ENCODE results near the gene TSPAN14. TPM values are rescaled to one million over a fixed set of nuclear protein-coding genes. Genes with fewer than 3 reads are reported as not detected.
A peak's percentile ranks its signal among the peaks of the same experiment; 100 is the strongest.
"Not testable (repeated sequence)": the region's sequence is repeated elsewhere in the genome, so short reads cannot be mapped to it uniquely, and the experiment has no call there.

TSPAN14 gene
- total RNA-seq, 4 donors from 2014 or later = 61.6 to 83.4 (median 77.9) TPM

- Histone ChIP-seq H3K9me3 (no peaks in the 10 kb centered on the region), H3K27ac (peak overlapping the region; percentile 59 to 98 (median 75)), H3K36me3 (no peaks in the 10 kb centered on the region), H3K4me1 (peaks cover 52 to 72% of the 10 kb centered on the region in 2 donors), H3K4me3 (replicated peaks in 1 of 3) (no peak overlapping the region), H3K27me3 (no peaks in the 10 kb centered on the region)
- TF ChIP-seq CTCF (IDR thresholded peaks at IDR 0.05) (no peak), POLR2A (IDR thresholded peaks at IDR 0.05) (no peak)
- intact Hi-C loops (cut with DNase I) = no loop called here
- peak in 1 of 2 donors; percentile 13 for DNase-seq
- 67 to 73% methylated on average over 7 of the region's 7 CpGs for WGBS, 2 donors
Observed at GRCh38 chr10:80414142-80414895, 39.8 kb upstream of the TSPAN14 start.

- Histone ChIP-seq H3K36me3 (no peaks in the 10 kb centered on the region), H3K27me3 (no peaks in the 10 kb centered on the region), H3K9me3 (no peaks in the 10 kb centered on the region), H3K27ac (peak overlapping the region; percentile 75 to 98 (median 79)), H3K4me1 (peaks cover 37 to 58% of the 10 kb centered on the region in 2 donors), H3K4me3 (replicated peaks in 1 of 3) (no peak overlapping the region)
- no peak for DNase-seq
- intact Hi-C loops (cut with DNase I) = no loop called here
- no peak for TF ChIP-seq POLR2A (IDR thresholded peaks at IDR 0.05)
- no peak for TF ChIP-seq CTCF (IDR thresholded peaks at IDR 0.05)
- WGBS, 2 donors = 82 to 86% methylated on average over 3 of the region's 3 CpGs
Observed at GRCh38 chr10:80415734-80416478, 38.2 kb upstream of the TSPAN14 start.

GRCh38 chr10:80416479-80417098 is 37.5 kb upstream of the TSPAN14 start:
- H3K27me3 ChIP-seq = no peaks in the 10 kb centered on the region
- H3K27ac ChIP-seq = peak overlapping the region; percentile 75 to 98 (median 79)
- intact Hi-C loops (cut with DNase I) = no loop called here
- no peak overlapping the region for H3K4me3 ChIP-seq (replicated peaks in 1 of 3)
- peaks cover 30 to 51% of the 10 kb centered on the region in 2 donors for H3K4me1 ChIP-seq
- DNase-seq = peak; percentile 91 to 93
- peak in 1 of 2 donors; percentile 33 for TF ChIP-seq POLR2A (IDR thresholded peaks at IDR 0.05)
- no peak for TF ChIP-seq CTCF (IDR thresholded peaks at IDR 0.05)
- WGBS, 2 donors = 32 to 34% methylated on average over 15 of the region's 15 CpGs
- no peaks in the 10 kb centered on the region for H3K36me3 ChIP-seq
- H3K9me3 ChIP-seq = no peaks in the 10 kb centered on the region

GRCh38 chr10:80417256-80417655 is 36.9 kb upstream of the TSPAN14 start:
- peaks cover 26 to 44% of the 10 kb centered on the region in 2 donors for H3K4me1 ChIP-seq
- H3K4me3 ChIP-seq (replicated peaks in 1 of 3); intact Hi-C loops (cut with DNase I); H3K27me3 ChIP-seq; H3K36me3 ChIP-seq; H3K27ac ChIP-seq; DNase-seq; H3K9me3 ChIP-seq: not testable (repeated sequence)
- WGBS, 2 donors = 80 to 82% methylated on average over 6 of the region's 6 CpGs

- no peak for DNase-seq
- no peaks in the 10 kb centered on the region for H3K27me3 ChIP-seq
- peaks cover 6 to 8% of the 10 kb centered on the region in 2 donors for H3K4me1 ChIP-seq
- H3K4me3 ChIP-seq (replicated peaks in 1 of 3) = no peak overlapping the region
- intact Hi-C loops (cut with DNase I) = no loop called here
- no peak overlapping the region for H3K27ac ChIP-seq
- no peaks in the 10 kb centered on the region for H3K9me3 ChIP-seq
- TF ChIP-seq CTCF (IDR thresholded peaks at IDR 0.05) = no peak
- no peak for TF ChIP-seq POLR2A (IDR thresholded peaks at IDR 0.05)
- 83 to 90% methylated on average over 5 of the region's 5 CpGs for WGBS, 2 donors
- H3K36me3 ChIP-seq = peaks cover 0 to 16% of the 10 kb centered on the region in 2 donors
Observed at GRCh38 chr10:80421050-80421706, 32.9 kb upstream of the TSPAN14 start.
